ENCODE measurements around the gene PPP3CA. TPM values are rescaled to one million over a fixed set of nuclear protein-coding genes. Genes with fewer than 3 reads are reported as not detected.
A peak's percentile ranks its signal among the peaks of the same experiment; 100 is the strongest.

PPP3CA gene
- total RNA-seq, 3 donors from 2014 or later, result 32.4 to 59.6 (median 47.8) TPM

GRCh38 chr4:101155368-101155767, 192.0 kb downstream of the PPP3CA start:
- H3K4me3 ChIP-seq, result no peak overlapping the region

GRCh38 chr4:101153653-101154052, 193.7 kb downstream of the PPP3CA start:
- H3K27me3 ChIP-seq, result no peaks in the 10 kb centered on the region
- intact Hi-C loops (cut with DNase I; ENCODE audit: low total_unique reads), result loop anchor here (10.0 kb wide), 1 partner anchor 219 kb away; no protein-coding TSS in a partner anchor
- no peaks in the 10 kb centered on the region for H3K4me1 ChIP-seq
- H3K4me3 ChIP-seq, result no peak overlapping the region
- peak overlapping the region in 1 of 2 donors; percentile 48 for H3K27ac ChIP-seq
- no peaks in the 10 kb centered on the region for H3K9me3 ChIP-seq
- no peak for DNase-seq (ENCODE audit: low spot score in 2 of 2)
- H3K36me3 ChIP-seq, result no peaks in the 10 kb centered on the region
- TF ChIP-seq POLR2AphosphoS5 (IDR thresholded peaks at IDR 0.05) (no peak), POLR2A (IDR thresholded peaks at IDR 0.05) (no peak), CTCF (IDR thresholded peaks at IDR 0.05) (no peak)

More at GRCh38 chr4:101155368-101155767, 192.0 kb downstream of the PPP3CA start:
- Histone ChIP-seq H3K9me3 (no peaks in the 10 kb centered on the region), H3K4me1 (no peaks in the 10 kb centered on the region), H3K36me3 (no peaks in the 10 kb centered on the region), H3K27me3 (no peaks in the 10 kb centered on the region), H3K27ac (peak overlapping the region in 1 of 2 donors; percentile 54)
- DNase-seq (ENCODE audit: low spot score in 2 of 2), result no peak
- intact Hi-C loops (cut with DNase I; ENCODE audit: low total_unique reads), result loop anchor here (10.0 kb wide), 1 partner anchor 221 kb away; no protein-coding TSS in a partner anchor
- TF ChIP-seq POLR2AphosphoS5 (IDR thresholded peaks at IDR 0.05) (no peak), CTCF (IDR thresholded peaks at IDR 0.05) (no peak), POLR2A (IDR thresholded peaks at IDR 0.05) (no peak)

GRCh38 chr4:101152521-101152920, 194.8 kb downstream of the PPP3CA start:
- Histone ChIP-seq H3K4me1 (no peaks in the 10 kb centered on the region), H3K27me3 (no peaks in the 10 kb centered on the region), H3K27ac (no peak overlapping the region), H3K9me3 (no peaks in the 10 kb centered on the region), H3K4me3 (no peak overlapping the region), H3K36me3 (no peaks in the 10 kb centered on the region)
- TF ChIP-seq POLR2A (IDR thresholded peaks at IDR 0.05) (no peak), POLR2AphosphoS5 (IDR thresholded peaks at IDR 0.05) (no peak), CTCF (IDR thresholded peaks at IDR 0.05) (no peak)
- no peak for DNase-seq (ENCODE audit: low spot score in 2 of 2)
- intact Hi-C loops (cut with DNase I; ENCODE audit: low total_unique reads), result loop anchor here (10.0 kb wide), 1 partner anchor 218 kb away; no protein-coding TSS in a partner anchor

- Histone ChIP-seq H3K27ac (no peak overlapping the region), H3K27me3 (no peaks in the 10 kb centered on the region), H3K9me3 (no peaks in the 10 kb centered on the region), H3K4me1 (no peaks in the 10 kb centered on the region), H3K36me3 (no peaks in the 10 kb centered on the region), H3K4me3 (no peak overlapping the region)
- no peak for DNase-seq (ENCODE audit: low spot score in 2 of 2)
- TF ChIP-seq CTCF (IDR thresholded peaks at IDR 0.05) (no peak), POLR2AphosphoS5 (IDR thresholded peaks at IDR 0.05) (no peak), POLR2A (IDR thresholded peaks at IDR 0.05) (no peak)
- intact Hi-C loops (cut with DNase I; ENCODE audit: low total_unique reads), result no loop called here
Measured at GRCh38 chr4:101148551-101148950, 198.8 kb downstream of the PPP3CA start.

- Histone ChIP-seq H3K27ac (no peak overlapping the region), H3K36me3 (no peaks in the 10 kb centered on the region), H3K4me1 (no peaks in the 10 kb centered on the region), H3K9me3 (no peaks in the 10 kb centered on the region), H3K27me3 (no peaks in the 10 kb centered on the region), H3K4me3 (no peak overlapping the region)
- DNase-seq (ENCODE audit: low spot score in 2 of 2), result no peak
- no peak for TF ChIP-seq POLR2AphosphoS5 (IDR thresholded peaks at IDR 0.05)
- no peak for TF ChIP-seq POLR2A (IDR thresholded peaks at IDR 0.05)
- no peak for TF ChIP-seq CTCF (IDR thresholded peaks at IDR 0.05)
- intact Hi-C loops (cut with DNase I; ENCODE audit: low total_unique reads), result no loop called here
Measured at GRCh38 chr4:101147283-101147682, 200.0 kb downstream of the PPP3CA start.

Data from breast epithelium (tissue), 4 donors.